GM21526 (cell line): Measurements from ENCODE around the gene ENGASE.

Experiments used
- ATAC-seq: cut with Tn5 transposase; IDR thresholded peaks from one replicate; pipeline ENCODE4 v1.9.1; 2021; ENCODE audit warnings: moderate library complexity; ENCODE audit not compliant: unreplicated experiment, low FRiP score

Gene ENGASE

DNA sequence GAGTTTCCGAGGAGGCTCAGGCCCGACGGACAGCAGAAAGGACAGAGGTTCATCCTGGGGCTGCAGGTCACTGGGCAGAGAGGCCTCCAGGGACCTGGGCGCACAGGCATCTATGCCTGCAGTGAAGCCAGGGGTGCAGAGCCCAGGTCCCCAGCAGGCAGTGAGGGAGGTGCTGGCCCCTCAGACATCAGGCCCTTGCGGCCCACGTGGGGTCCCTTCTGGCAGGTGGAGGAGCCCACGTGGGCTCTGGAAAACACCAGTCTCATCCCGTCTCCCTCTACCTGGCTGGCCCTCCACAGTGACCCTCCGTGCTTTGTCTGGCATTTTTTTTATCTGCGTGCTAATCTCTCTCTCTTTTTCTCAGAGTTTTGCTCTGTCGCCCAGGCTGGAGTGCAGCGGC is 36.5 kb downstream of the ENGASE start:
- no peak for ATAC-seq

DNA sequence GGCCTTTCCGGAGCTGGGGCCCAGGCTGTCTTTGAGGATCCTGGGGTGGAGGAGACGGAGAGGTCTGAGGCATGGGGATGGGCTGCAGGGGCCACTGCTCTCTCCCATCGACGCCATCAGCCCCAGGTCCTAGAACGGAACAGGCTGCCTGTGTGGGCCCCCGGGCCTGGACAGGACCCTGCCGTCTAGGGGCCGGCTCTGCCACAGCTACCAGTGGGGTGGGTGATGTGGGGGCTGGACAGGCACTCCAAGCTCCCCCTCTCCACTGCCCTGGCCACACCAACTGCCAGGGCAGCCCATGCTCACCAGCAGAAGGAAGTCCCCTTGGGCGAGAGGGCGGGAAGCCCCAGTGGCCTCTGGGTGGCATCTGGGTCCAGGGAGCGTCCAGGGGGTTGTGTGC is 37.8 kb downstream of the ENGASE start:
- no peak for ATAC-seq

DNA sequence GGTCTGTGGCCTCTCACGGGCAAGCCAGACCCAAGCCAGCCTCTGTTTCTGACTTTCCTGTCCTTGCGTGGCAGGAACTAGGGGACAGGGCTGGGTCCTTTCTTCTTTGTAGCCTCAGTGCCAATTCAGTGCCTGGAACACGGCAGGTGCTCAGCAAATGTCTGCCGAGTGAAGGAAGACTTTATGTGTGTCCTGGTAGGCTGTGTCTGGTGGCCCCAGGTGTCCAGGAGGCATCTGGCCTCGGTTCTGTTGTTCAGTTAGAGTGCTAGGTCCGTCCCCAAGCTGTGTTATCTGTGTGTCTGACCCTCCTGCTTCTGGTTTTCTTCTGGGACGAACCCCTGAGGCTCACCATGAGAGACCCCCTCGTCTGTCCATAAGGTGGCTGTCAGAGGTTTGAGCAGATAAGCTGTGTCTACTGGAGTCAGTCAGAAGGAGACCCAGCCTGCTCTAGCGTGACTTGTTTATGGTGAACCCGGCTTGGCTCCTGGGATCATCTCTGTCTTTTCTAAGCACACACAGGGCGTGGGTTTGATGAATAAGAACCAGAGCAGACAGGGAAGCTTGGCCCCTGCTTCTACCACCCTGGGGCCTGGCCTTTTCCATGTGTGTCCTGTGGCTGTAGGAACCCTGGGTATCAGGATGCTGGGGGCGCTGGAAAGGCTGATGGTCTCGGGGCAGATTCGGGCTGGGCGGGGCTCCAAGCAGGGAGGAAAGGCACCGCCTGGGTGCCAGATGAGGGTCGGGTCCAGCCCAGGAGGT is 39.3 kb downstream of the ENGASE start:
- no peak for ATAC-seq

DNA sequence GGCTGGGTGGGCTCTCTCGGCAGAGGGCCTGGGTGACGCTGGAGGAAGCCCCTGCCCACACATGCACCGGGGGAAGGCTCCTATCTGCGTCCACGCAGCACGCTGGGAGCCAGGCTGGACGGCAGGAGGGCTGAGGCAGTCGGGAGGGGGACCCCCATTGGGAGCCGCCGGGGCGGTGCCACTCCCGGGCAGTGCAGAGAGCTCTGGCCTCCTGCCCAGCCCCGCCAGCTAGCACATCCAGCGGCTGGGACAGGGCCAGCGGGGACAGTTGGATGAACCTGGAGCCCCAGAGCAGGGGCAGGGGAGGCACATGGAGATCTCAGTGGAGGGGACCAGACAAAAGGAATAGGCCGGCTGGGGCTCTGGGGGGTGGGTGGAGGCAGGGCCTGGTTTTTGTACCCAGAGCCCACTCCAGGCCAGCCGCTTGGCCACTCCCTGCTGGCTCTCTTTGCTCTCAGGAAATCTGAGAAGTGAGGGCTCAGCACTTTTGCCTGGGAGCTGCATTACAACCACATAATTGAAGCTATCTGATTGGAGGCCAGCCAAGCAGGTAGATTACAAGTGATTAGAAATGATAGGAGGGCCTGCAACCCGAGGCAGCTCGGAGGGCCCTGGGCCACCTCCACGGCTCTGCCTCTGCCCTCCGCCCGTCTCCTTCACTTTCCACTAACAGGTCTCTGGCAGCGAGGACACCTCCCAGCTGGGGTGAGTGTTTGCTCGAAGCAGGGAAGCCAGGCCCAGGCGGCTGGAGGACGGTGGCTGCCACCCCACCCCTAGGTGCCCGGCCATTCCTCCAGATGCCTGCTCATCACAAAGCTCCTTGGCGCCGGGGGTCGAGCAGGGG is 40.1 kb downstream of the ENGASE start:
- ATAC-seq: no peak

DNA sequence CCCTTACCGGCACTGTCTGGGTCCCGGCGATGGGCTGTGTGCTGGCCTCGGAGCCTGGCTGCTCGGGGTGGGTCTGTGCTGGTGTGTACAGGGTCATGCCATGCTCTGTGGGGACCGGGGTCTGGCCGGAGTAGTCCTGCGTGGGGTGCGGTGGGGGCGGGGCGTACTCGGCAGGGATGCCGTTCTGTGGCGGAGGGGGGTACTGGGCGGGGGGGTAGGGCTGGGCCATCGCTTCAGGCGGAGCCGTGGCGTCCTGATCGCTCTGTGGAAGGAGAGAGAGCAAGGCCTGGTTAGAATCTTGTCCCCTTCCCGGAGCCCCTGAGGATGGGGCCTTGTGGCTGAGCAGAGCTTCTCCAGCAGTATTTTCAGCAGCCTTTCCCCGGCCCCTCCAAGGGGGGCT is 40.9 kb downstream of the ENGASE start:
- ATAC-seq: no peak

DNA sequence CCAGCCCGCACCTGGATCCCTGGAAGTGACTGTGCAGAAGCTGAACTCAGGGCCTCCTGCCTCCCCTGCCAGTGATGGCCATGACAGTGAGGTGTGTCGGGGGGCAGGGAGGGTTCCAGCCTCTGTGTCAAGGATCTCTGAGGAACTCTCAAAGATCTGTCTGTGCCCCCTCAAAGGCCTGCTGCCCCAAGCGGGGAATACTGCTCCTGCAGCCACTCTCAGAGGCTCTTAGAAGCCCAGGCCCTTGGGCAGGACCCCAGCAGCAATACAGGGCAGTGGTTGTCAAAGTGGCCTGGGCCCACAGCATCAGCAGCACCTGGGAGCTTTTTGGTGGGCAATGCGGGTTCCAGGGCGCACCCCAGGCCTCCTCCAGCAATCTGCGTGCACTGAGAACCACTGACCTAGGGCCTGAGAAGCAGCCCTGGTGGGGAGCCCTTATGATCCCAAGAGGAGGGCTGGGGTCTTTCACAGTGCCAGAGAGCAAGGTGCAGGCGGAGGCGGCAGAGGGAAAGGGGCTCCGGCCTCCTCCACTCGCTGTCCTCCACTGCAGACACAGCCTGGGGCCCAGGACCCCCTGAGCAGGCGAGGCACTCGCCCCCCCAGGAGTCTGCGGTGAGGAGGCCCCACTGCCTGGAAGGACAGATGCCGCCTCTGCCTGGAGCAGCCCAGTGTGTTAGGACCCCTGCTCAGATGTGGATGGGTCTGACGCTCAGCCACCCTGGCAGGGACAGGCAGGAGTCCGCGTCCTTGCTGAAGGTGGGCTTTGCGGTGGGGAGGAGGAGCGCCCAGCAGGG is 42.1 kb downstream of the ENGASE start:
- no peak for ATAC-seq

DNA sequence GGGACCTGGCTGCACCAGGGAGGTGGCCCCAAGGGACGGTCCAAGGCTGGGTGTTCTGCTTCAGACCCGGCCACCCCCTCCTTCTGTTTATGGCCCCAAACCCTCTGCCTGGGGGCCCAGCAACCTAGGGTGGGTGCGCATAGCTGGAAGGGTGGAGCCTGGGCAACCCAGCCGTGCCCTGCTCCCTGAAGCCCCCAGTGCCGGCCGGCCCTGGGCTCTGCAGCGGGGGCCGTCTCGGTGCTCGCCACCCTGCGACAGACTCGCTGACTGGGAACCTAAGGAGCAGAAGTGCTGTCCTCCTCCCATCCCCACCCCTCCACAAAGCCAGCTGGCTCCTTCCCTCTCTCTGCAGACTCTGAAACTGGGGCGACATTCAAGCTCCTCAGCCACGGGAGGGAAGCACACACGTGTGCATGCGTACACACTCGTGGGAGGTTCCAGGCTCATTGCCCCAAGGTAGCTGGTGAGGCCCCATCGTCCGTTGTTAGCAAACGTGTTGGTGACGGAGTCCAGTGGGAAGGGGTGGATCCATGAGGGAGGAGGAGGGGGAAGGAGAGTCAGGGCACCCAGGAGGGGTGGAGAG is 43.4 kb downstream of the ENGASE start:
- ATAC-seq: no peak

DNA sequence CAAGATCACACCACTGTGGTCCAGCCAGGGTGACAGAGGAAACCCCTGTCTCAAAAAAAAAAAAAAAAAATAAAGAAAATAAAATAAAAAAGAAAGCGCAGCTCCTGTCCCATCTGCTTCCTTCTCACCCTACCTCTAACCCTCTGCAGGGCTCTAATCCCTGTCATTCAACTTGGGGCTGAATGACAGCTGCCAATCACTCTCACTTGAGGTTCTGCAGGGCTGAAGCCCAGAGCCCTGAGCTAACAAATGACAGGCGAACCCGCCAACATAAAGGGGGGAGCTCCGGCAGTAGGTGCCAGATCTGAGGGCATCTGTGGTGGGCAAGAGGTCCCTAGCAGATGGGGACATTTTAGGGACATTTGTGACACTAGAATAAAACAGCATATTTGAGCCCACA is 44.3 kb downstream of the ENGASE start:
- ATAC-seq: no peak

DNA sequence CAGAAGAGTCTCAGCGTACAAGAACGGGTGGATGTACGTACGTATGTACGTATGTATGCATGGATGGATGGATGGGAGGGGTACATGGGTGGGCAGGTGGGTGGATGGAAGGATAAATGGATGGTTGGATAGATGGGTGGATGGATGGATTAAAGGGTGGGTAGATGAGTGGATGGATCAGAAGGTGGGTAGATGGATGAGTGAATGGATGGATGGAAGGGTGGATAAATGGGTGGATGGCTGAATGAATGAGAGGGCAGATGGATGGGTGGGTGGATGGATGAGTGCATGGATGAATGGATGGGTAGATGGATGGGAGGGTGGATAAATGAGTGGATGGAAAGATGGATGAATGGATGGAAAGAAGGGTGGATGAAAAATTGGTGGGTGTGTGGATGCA is 45.6 kb downstream of the ENGASE start:
- ATAC-seq: no peak

DNA sequence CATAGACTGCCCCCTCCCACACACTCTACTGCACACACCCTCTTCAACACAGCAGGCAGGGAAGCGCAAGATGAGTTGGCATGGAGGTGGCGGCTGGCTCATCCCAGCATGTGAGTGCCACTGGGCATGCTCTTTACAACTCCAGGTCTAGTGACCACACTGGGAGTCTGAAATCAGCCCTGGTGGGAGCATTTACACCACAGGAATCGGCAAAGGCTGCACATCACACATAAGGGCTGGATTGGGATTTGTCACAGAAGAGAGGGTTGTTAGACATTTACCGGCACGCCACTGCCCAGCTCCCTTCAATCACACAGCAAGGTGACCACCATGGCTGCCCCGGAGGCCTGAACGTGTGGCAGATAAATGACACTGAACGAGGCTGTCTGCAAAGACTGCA is 49.4 kb downstream of the ENGASE start:
- ATAC-seq: no peak

DNA sequence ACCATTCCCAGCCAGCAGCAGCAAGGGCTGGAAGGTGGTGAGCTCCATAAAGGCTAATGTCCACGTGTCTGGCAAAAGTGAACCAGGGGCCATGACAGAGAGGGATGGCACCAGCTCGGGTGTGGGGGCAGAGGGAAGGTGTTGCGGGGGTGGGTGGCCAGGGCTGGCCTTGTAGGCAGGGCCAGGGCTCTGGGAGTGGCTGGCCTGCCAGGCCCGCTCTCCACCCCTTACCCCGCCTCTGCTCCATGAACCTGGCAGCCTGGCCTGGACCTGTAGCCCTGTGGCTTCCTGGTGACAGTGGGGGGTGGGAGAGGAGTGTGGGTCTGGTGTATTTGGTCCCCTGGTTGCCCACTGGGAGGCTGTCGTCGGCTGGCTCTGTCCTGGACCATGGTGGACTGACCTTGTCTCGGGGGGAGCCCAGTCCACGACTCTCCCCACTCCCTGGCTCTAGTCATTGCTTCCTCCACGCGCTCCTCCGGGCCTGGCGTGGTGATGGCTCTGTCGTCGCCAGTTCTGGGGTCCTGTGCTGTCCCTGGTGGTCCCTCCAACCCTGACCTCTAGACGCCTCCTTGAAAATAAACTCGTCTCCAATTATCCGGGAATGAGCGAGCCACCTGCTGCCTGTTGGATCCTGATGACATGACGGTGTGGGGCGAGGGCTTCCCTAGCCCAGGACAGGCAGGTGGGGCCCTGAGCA is 50.0 kb downstream of the ENGASE start:
- no peak for ATAC-seq

DNA sequence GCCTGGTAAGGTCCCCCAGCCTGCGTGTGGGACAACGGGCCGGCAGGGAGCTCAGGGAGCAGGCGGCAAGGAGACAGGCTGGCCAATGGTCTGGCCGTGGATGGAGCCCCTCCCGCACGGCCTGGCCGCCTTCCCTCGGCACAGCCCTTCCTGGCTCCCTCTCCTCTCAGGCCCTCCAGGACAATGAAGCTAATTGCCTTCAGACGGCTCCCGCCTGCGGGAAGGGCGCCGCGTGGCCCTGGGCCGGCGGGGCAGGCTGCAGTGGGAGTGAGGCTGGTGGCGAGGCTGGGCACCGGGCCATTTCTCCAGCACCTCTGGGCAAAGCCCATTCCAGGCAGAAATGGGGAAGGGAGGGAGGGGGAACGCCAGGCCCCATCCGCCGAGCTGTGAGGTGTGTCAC is 50.9 kb downstream of the ENGASE start:
- ATAC-seq: no peak

DNA sequence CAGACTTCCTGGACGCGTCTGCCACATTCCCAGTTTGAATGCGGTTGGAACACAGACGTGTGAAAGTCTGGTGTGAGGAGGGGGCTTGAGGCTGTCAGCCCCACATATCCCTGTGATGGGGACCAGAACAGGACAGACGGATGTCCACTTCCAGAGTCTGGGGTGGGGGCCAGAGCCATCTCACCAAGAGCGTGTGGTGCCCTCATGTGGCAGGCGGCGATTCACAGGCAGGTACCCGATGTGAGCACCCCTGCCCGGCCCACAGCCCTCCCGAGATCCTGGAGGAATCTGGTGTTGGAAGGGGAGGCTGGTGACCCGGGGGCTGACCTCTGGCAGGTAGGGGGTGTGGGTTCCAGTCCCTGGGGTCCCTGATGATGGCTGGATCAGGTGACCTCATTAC is 51.5 kb downstream of the ENGASE start:
- no peak for ATAC-seq

DNA sequence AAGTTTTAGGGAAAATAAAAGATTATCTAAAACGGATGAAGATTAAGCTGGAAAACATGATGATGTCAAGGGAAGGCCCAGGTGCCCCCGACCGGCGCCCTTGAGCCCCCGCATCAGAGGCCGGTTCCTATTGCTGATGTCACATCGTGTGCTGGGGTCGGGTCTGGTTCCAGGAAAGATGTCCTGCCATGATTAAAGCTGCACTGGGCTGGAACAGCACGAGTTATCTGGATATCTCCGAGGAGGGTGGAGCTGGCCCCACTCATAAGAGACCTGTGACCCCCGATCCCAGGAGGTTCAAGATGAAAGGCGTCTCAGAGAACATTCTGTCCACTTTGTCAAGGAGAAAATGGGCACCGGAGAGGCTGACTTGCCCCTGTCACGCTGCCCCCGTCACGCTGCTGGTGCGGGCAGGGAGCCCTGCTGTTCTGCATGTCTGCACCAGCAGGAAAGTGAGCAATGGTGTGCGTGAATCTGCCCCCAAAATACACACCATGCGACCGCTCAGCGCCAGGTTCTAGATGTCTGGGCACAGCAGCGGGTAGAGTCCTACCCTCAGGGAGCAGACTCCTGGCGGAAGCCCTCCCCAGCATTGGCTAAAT is 53.0 kb downstream of the ENGASE start:
- no peak for ATAC-seq

DNA sequence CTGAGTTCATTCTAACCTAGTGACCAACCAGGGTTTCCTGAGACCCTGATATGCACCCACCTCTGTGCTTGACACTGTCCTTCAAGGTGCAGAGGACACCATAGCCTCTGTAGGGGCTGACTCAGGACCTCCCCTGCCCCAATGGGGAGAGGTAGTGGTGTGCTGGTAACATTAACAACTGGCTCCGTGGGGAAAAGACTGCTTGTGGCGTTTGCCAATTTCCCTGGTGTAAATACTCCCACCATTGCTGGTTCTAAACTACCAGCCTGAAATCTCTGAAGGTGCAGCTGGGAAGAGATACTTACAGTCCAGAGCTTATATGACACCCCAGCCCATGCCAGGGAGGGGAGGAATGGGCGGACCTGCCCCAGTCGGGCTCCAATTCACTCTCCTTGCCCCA is 54.9 kb downstream of the ENGASE start:
- no peak for ATAC-seq

DNA sequence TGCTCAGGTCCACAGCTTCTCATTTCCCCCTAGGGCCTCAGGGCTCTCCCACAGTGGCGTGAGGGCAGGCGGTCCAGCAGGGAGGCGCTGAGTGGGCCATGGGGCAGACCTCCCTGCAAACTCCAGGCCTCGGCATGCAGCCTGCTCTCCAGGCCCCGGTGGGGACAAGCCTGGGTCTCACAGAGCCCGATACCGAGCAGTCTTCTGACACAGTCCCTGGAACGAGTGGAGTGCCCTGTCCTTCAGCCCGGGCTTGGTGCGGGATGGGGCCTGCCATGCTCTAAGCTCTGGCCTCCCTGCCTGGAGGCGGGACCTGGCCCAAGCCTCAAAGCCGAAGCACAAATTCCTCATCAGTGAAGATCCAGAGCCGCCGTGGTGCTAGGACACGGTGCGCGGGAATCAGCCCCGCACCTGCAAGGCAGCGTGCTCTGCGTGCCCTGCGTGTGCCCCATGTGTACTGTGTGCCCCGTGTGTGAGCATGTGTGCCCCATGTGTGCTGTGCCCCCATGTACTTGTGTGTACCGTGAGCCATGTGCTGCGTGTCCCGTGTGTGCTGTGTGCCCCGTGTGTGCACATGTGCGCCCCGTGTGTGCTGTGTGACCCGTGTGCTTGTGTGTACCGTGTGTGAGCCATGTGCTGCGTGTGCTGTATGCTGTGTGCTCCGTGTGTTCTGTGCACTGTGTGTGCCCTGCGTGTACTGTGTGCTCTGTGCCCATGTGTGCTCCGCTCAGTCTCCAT is 56.1 kb downstream of the ENGASE start:
- ATAC-seq: no peak

DNA sequence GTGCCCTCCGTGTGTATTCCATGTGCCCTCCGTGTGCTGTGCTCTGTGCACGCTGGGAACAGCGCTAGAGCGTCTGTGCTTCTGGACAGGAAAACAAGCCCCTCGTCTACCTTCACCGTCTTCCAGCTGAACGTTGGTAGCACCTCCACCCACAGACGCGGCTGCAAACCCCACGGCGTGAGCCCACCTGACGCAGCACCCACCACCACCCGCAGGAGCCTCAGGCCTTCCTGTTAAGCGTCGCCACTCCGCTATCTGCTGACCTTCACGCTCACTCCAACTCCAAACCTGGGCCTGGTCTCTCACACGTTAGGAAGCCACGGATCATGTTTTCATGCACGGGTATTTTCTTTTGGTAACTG is 56.6 kb downstream of the ENGASE start:
- no peak for ATAC-seq

DNA sequence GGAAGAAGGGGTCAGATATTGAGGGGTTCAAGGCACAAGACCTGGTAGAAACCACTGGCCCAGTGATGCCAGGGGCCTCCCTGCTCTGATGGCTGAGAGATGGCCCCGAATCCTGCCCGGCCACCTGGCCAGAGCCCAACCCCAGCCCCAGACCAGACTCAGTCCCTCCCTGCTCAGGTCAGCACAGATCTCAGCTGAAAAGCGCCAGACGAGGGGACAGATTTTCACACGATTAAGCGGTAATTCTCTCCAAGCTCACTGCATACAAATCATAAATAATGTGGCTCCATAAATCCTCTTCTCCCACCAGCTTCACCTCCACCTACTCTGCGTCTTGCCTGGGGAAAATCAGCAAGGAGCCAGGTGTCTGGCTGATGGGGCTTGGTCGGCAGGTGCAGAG is 57.1 kb downstream of the ENGASE start:
- ATAC-seq: no peak
